Measurements from ENCODE around the gene NEO1. TPM values are rescaled to one million over a fixed set of nuclear protein-coding genes. Genes with fewer than 3 reads are reported as not detected.

Gene NEO1
- polyA plus RNA-seq, 1 donor from 2014 or later, result 57.0 TPM

DNA sequence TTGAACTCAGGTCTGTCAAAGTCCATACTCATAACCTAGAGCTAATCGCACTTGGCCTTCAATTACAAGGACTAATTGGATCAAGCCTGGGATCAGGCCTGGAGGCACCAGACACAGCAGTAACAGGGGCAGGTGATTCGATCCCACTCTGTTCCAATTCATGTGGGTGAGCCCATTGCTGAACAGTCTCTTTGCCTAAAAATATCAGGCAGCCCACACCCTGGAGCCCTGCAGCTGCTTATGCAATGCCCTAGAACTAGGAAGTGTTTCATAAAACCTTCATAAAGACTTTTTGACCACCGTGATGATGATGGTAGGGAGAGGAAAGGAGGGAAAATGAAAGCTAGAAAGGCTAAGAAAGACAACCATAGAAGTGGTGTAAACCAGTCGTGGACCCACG lies 47.8 kb upstream of the NEO1 start:
- Histone ChIP-seq H3K4me2 (ENCODE audit: low read length) (no peak overlapping the region), H3K27me3 (ENCODE audit: insufficient read depth, low read depth, low read length) (no peaks in the 10 kb centered on the region), H4K20me1 (ENCODE audit: insufficient read depth) (no peaks in the 10 kb centered on the region), H3K79me2 (replicated peaks; ENCODE audit: insufficient read depth, low read length) (no peaks in the 10 kb centered on the region), H3K9me3 (ENCODE audit: low read length) (no peaks in the 10 kb centered on the region), H3K9ac (ENCODE audit: low read length) (no peak overlapping the region), H3K27ac (ENCODE audit: low read length) (no peak overlapping the region), H3K9me2 (ENCODE audit: insufficient read depth, low read length) (no peaks in the 10 kb centered on the region), H3K4me3 (ENCODE audit: low read length) (no peak overlapping the region), H3F3A (ENCODE audit: insufficient read depth, low read length, poor library complexity, severe bottlenecking) (no peaks in the 10 kb centered on the region), H3K36me3 (ENCODE audit: insufficient read depth, low read length) (no peaks in the 10 kb centered on the region), H2AFZ (ENCODE audit: low read depth, low read length) (no peak overlapping the region)
- no peak for TF ChIP-seq SMC3 (conservative IDR thresholded peaks at IDR 0.05; ENCODE audit: poor library complexity)
- TF ChIP-seq TAF1 (IDR thresholded peaks at IDR 0.05; ENCODE audit: low read depth), result no peak
- no peak for TF ChIP-seq MXI1 (conservative IDR thresholded peaks at IDR 0.05; ENCODE audit: poor library complexity, severe bottlenecking)
- no peak for TF ChIP-seq EP300 (conservative IDR thresholded peaks at IDR 0.05; ENCODE audit: poor library complexity, severe bottlenecking)
- TF ChIP-seq POLR2AphosphoS5 (IDR thresholded peaks at IDR 0.05), result no peak
- no peak for TF ChIP-seq EZH2 (IDR thresholded peaks at IDR 0.05; ENCODE audit: borderline replicate concordance, insufficient read depth, low read length, poor library complexity, severe bottlenecking)
- TF ChIP-seq, protein P1, sequence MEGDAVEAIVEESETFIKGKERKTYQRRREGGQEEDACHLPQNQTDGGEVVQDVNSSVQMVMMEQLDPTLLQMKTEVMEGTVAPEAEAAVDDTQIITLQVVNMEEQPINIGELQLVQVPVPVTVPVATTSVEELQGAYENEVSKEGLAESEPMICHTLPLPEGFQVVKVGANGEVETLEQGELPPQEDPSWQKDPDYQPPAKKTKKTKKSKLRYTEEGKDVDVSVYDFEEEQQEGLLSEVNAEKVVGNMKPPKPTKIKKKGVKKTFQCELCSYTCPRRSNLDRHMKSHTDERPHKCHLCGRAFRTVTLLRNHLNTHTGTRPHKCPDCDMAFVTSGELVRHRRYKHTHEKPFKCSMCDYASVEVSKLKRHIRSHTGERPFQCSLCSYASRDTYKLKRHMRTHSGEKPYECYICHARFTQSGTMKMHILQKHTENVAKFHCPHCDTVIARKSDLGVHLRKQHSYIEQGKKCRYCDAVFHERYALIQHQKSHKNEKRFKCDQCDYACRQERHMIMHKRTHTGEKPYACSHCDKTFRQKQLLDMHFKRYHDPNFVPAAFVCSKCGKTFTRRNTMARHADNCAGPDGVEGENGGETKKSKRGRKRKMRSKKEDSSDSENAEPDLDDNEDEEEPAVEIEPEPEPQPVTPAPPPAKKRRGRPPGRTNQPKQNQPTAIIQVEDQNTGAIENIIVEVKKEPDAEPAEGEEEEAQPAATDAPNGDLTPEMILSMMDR (IDR thresholded peaks at IDR 0.05; ENCODE audit: poor library complexity, severe bottlenecking), result no peak
- TF ChIP-seq REST (IDR thresholded peaks at IDR 0.05; ENCODE audit: borderline replicate concordance), result no peak
- TF ChIP-seq RAD21 (conservative IDR thresholded peaks at IDR 0.05), result no peak

- H3K79me2 ChIP-seq (replicated peaks; ENCODE audit: insufficient read depth, low read length), result no peaks in the 10 kb centered on the region
- no peaks in the 10 kb centered on the region for H3K9me3 ChIP-seq (ENCODE audit: low read length)
- no peaks in the 10 kb centered on the region for H3K9me2 ChIP-seq (ENCODE audit: insufficient read depth, low read length)
- no peaks in the 10 kb centered on the region for H4K20me1 ChIP-seq (ENCODE audit: insufficient read depth)
- H2AFZ ChIP-seq (ENCODE audit: low read depth, low read length), result no peak overlapping the region
- H3K4me2 ChIP-seq (ENCODE audit: low read length), result no peak overlapping the region
- H3K4me3 ChIP-seq (ENCODE audit: low read length), result no peak overlapping the region
- no peaks in the 10 kb centered on the region for H3K36me3 ChIP-seq (ENCODE audit: insufficient read depth, low read length)
- no peaks in the 10 kb centered on the region for H3F3A ChIP-seq (ENCODE audit: insufficient read depth, low read length, poor library complexity, severe bottlenecking)
- TF ChIP-seq POLR2AphosphoS5 (IDR thresholded peaks at IDR 0.05) (no peak), REST (IDR thresholded peaks at IDR 0.05; ENCODE audit: borderline replicate concordance) (no peak), TAF1 (IDR thresholded peaks at IDR 0.05; ENCODE audit: low read depth) (no peak), EP300 (conservative IDR thresholded peaks at IDR 0.05; ENCODE audit: poor library complexity, severe bottlenecking) (no peak), SMC3 (conservative IDR thresholded peaks at IDR 0.05; ENCODE audit: poor library complexity) (no peak)
- TF ChIP-seq, protein P1 (IDR thresholded peaks at IDR 0.05; ENCODE audit: poor library complexity, severe bottlenecking), result no peak
- H3K27ac ChIP-seq (ENCODE audit: low read length), result no peak overlapping the region
- no peaks in the 10 kb centered on the region for H3K27me3 ChIP-seq (ENCODE audit: insufficient read depth, low read depth, low read length)
- H3K9ac ChIP-seq (ENCODE audit: low read length), result no peak overlapping the region
These were observed 47.2 kb upstream of the NEO1 start for GRCh38 chr15:73005032-73005431.

Data from neural cell (in vitro differentiated cells).